Measurements from ENCODE around the gene NANOS2.

Gene NANOS2

DNA sequence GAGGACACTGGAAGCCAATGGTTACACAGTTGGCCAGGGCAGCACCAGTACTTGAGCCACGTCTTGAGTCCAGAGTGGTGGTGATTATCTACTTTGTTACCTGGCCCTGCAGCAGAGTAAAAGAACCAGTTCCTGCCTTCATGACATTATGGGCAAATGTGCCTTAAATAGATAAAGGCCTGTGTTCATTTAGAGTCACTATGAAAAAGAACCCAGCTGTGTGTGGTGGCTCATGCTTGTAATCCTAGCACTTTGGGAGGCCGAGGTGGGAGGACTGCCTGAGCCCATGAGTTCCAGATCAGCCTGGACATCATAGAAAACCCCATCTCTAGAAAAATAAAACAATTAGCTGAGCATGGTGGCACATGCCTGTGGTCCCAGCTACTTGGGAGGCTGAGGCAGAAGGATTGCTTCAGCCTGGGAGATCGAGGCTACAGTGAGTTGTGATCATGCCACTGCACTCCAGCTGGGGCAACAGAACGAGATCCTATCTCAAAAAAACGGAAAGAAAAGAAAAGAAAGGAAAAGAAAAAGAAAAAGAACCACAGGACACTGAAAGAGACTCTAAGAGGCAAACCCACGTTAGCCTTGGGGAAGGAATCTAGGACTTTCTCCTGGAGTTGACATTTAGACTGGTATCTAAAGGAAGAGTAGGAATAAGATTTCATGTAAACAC lies 25.2 kb downstream of the NANOS2 start:
- Histone ChIP-seq H3K27ac (ENCODE audit: low read depth, low read length) (no peak overlapping the region), H3K36me3 (ENCODE audit: insufficient read depth, low read length) (no peaks in the 10 kb centered on the region), H3K9ac (ENCODE audit: low read depth, low read length) (no peak overlapping the region), H3K4me3 (ENCODE audit: low read length) (no peak overlapping the region), H3K4me1 (ENCODE audit: insufficient read depth, low read length) (0 out of 2 replicates have a peak, but pooled peaks cover 3% of the 10 kb centered on the region), H3K27me3 (ENCODE audit: insufficient read depth, low read length) (no peaks in the 10 kb centered on the region), H3K9me3 (ENCODE audit: insufficient read depth, low read depth, low read length) (no peaks in the 10 kb centered on the region)
- 74% methylated on average over 6 of the region's 6 CpGs for WGBS

DNA sequence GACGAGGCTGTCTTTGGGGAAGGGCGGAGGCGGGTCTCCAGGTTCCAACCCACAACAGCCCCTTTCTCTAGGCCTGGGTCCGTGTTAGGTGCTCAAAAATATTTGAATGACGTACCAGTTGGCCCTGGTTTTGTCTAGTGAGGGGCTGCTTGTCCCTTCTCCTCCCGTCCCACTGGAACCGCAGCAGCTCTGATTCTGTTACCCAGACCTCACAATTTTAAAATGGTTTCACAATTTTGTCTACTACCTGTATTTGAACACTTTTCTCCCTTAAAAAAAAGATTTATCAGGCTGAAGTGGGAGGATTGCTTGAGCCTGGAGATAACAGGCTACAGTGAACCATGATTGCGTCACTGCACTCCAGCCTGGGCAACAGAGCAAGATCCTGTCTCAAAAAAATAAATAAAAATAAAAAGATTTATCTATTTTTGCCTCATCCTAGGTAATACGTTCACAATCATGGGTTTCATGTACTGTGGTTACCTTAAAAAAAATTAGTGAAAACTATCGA lies 27.3 kb downstream of the NANOS2 start:
- Histone ChIP-seq H3K9me3 (ENCODE audit: insufficient read depth, low read depth, low read length) (no peaks in the 10 kb centered on the region), H3K4me3 (ENCODE audit: low read length) (peak overlapping the region; percentile 81), H3K4me1 (ENCODE audit: insufficient read depth, low read length) (peaks cover 6% of the 10 kb centered on the region), H3K27ac (ENCODE audit: low read depth, low read length) (peak overlapping the region; percentile 93), H3K9ac (ENCODE audit: low read depth, low read length) (peak overlapping the region; percentile 80), H3K36me3 (ENCODE audit: insufficient read depth, low read length) (no peaks in the 10 kb centered on the region), H3K27me3 (ENCODE audit: insufficient read depth, low read length) (no peaks in the 10 kb centered on the region)
- WGBS, result 56% methylated on average over 10 of the region's 10 CpGs

GRCh38 chr19:45886427-45887199 lies 28.0 kb downstream of the NANOS2 start:
- H3K9me3 ChIP-seq (ENCODE audit: insufficient read depth, low read depth, low read length), result no peaks in the 10 kb centered on the region
- H3K4me3 ChIP-seq (ENCODE audit: low read length), result peak overlapping the region; percentile 81
- peak overlapping the region; percentile 93 for H3K27ac ChIP-seq (ENCODE audit: low read depth, low read length)
- peaks cover 13% of the 10 kb centered on the region for H3K4me1 ChIP-seq (ENCODE audit: insufficient read depth, low read length)
- H3K9ac ChIP-seq (ENCODE audit: low read depth, low read length), result peak overlapping the region; percentile 80
- H3K36me3 ChIP-seq (ENCODE audit: insufficient read depth, low read length), result no peaks in the 10 kb centered on the region
- no peaks in the 10 kb centered on the region for H3K27me3 ChIP-seq (ENCODE audit: insufficient read depth, low read length)
- under 1% methylated on average over 27 of the region's 32 CpGs for WGBS

GRCh38 chr19:45885556-45886426 lies 28.8 kb downstream of the NANOS2 start, which contains the start of gene IRF2BP1:
Gene IRF2BP1 (minus strand): TSS chr19:45886141. CDS start chr19:45885774, 367 bp downstream.
- Histone ChIP-seq H3K36me3 (ENCODE audit: insufficient read depth, low read length) (no peaks in the 10 kb centered on the region), H3K4me1 (ENCODE audit: insufficient read depth, low read length) (peaks cover 19% of the 10 kb centered on the region), H3K9me3 (ENCODE audit: insufficient read depth, low read depth, low read length) (no peaks in the 10 kb centered on the region), H3K27ac (ENCODE audit: low read depth, low read length) (peak within 1 kb of the TSS; percentile 93), H3K27me3 (ENCODE audit: insufficient read depth, low read length) (no peaks in the 10 kb centered on the region), H3K4me3 (ENCODE audit: low read length) (peak within 1 kb of the TSS; percentile 81), H3K9ac (ENCODE audit: low read depth, low read length) (peak within 1 kb of the TSS; percentile 80)
- WGBS, result under 1% methylated on average over 107 of the region's 107 CpGs

DNA sequence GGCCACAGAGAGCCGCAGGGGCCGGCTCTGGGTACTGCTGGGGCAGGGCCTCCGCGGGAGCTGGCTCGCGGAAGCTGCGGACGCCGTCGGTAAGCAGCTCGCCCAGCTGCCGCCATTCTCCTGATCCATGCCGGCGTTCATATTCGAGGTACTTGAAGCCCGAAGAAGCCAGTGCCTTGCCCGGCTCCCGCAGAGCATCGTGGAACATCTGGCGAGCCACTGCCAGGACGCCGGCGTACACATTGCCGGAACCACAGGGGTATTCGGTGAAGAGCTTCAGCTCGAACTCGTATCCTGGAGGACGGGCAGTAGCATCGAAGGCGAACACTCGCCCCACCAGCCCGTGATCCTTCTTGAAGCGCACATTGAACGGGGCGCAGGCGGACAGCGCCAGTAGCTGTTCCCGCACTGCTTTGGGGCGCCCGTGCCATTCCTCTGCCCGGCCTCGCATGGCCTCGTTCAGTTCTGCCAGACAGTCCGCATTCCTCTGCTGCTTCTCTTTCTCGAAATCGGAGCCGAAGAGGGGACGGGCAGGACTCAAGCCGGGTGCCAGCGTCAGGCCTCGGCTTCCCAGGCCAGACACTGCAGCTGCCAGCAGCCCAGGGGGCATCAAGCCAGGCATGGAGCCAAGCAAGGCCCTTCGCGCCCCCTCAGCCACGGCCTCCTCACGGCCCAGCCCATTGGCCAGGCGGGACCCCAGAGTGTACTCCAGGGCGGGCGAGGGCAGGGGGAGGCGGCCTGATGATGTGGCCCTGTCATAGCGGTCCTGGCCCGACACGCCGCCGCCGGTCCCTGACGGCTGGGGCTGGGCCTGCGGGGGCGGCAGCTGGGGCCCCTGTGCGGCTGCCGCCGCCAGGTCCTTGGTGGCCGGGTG lies 29.7 kb downstream of the NANOS2 start:
- Histone ChIP-seq H3K9me3 (ENCODE audit: insufficient read depth, low read depth, low read length) (no peaks in the 10 kb centered on the region), H3K4me3 (ENCODE audit: low read length) (peak overlapping the region; percentile 81), H3K9ac (ENCODE audit: low read depth, low read length) (peak overlapping the region; percentile 80), H3K27ac (ENCODE audit: low read depth, low read length) (peak overlapping the region; percentile 76; the same call in 1 of the 2 replicates), H3K36me3 (ENCODE audit: insufficient read depth, low read length) (no peaks in the 10 kb centered on the region), H3K27me3 (ENCODE audit: insufficient read depth, low read length) (no peaks in the 10 kb centered on the region), H3K4me1 (ENCODE audit: insufficient read depth, low read length) (peaks cover 19% of the 10 kb centered on the region)
- WGBS, result 70% methylated on average over 72 of the region's 72 CpGs

- Histone ChIP-seq H3K4me3 (ENCODE audit: low read length) (no peak overlapping the region), H3K4me1 (ENCODE audit: insufficient read depth, low read length) (peaks cover 19% of the 10 kb centered on the region), H3K27ac (ENCODE audit: low read depth, low read length) (no peak overlapping the region), H3K36me3 (ENCODE audit: insufficient read depth, low read length) (no peaks in the 10 kb centered on the region), H3K27me3 (ENCODE audit: insufficient read depth, low read length) (no peaks in the 10 kb centered on the region), H3K9ac (ENCODE audit: low read depth, low read length) (no peak overlapping the region), H3K9me3 (ENCODE audit: insufficient read depth, low read depth, low read length) (no peaks in the 10 kb centered on the region)
- WGBS, result 94% methylated on average over 57 of the region's 57 CpGs
Measured at GRCh38 chr19:45883881-45884681, 30.5 kb downstream of the NANOS2 start.

- Histone ChIP-seq H3K27me3 (ENCODE audit: insufficient read depth, low read length) (no peaks in the 10 kb centered on the region), H3K4me1 (ENCODE audit: insufficient read depth, low read length) (peaks cover 19% of the 10 kb centered on the region), H3K9ac (ENCODE audit: low read depth, low read length) (no peak overlapping the region), H3K36me3 (ENCODE audit: insufficient read depth, low read length) (no peaks in the 10 kb centered on the region), H3K9me3 (ENCODE audit: insufficient read depth, low read depth, low read length) (no peaks in the 10 kb centered on the region), H3K27ac (ENCODE audit: low read depth, low read length) (no peak overlapping the region), H3K4me3 (ENCODE audit: low read length) (no peak overlapping the region)
- 5% methylated on average over 3 of the region's 5 CpGs for WGBS
Measured at GRCh38 chr19:45883586-45883880, 31.0 kb downstream of the NANOS2 start.

- no peaks in the 10 kb centered on the region for H3K9me3 ChIP-seq (ENCODE audit: insufficient read depth, low read depth, low read length)
- H3K27me3 ChIP-seq (ENCODE audit: insufficient read depth, low read length), result no peaks in the 10 kb centered on the region
- peak overlapping the region; percentile 54 for H3K4me3 ChIP-seq (ENCODE audit: low read length)
- peak overlapping the region; percentile 93; the same call in 1 of the 2 replicates for H3K27ac ChIP-seq (ENCODE audit: low read depth, low read length)
- 2% methylated on average over 45 of the region's 47 CpGs for WGBS
- peaks cover 19% of the 10 kb centered on the region for H3K4me1 ChIP-seq (ENCODE audit: insufficient read depth, low read length)
- H3K9ac ChIP-seq (ENCODE audit: low read depth, low read length), result peak overlapping the region; percentile 32
- H3K36me3 ChIP-seq (ENCODE audit: insufficient read depth, low read length), result no peaks in the 10 kb centered on the region
Measured at GRCh38 chr19:45882652-45883585, 31.7 kb downstream of the NANOS2 start.

DNA sequence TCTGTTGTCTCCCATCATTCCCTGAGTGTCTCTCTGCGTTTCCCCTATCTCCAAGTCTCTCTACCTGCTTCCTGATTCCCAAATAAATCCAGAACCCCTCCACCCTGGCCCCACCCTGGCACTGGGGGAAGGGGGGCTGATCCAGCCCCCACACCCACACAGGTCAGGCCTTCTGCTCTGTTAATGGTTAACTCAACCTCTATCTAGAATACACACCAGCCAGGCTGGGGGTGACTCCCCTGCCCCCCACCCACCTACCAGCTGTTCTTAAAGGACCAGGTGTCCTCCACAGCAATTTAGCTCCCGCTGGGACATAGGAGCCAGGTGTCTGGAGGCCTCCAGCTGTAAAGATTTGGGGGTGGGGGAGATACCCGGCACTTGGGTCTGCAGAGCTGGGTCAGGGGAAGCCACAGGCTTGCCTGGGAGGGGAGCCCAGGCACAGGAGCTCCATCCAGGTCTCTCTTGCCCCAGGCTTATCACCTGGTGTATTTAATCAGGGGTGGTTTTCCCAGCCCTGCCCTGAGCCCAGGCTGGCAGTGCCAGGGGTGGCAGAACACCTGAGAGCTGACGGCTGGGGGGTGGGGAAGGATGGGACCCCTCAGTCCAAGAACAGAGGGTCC lies 32.6 kb downstream of the NANOS2 start:
- H3K27me3 ChIP-seq (ENCODE audit: insufficient read depth, low read length), result no peaks in the 10 kb centered on the region
- no peaks in the 10 kb centered on the region for H3K9me3 ChIP-seq (ENCODE audit: insufficient read depth, low read depth, low read length)
- H3K4me1 ChIP-seq (ENCODE audit: insufficient read depth, low read length), result peaks cover 19% of the 10 kb centered on the region
- H3K27ac ChIP-seq (ENCODE audit: low read depth, low read length), result peak overlapping the region; percentile 93; the same call in 1 of the 2 replicates
- peak overlapping the region; percentile 54 for H3K4me3 ChIP-seq (ENCODE audit: low read length)
- no peaks in the 10 kb centered on the region for H3K36me3 ChIP-seq (ENCODE audit: insufficient read depth, low read length)
- peak overlapping the region; percentile 32 for H3K9ac ChIP-seq (ENCODE audit: low read depth, low read length)
- 27% methylated on average over 4 of the region's 4 CpGs for WGBS
